GM12878 (cell line): Measurements from ENCODE around the gene PARP8. TPM values are rescaled to one million over a fixed set of nuclear protein-coding genes. Genes with fewer than 3 reads are reported as not detected.

Experiments
- ATAC-seq: fragments of 200-7000 bp; cut with Tn5 transposase; 3 replicates; pipeline ENCODE4 v1.9.1; 2020; ENCODE audit warnings: mild to moderate bottlenecking, moderate library complexity
- BruUV-seq: library from RNA; stranded (reverse); fragments of 400-500 nt; replicated peaks from 2 replicates; lab custom pipeline; 2021; lab: Mats Ljungman, UMichigan
- CTCF ChIA-PET: fragments of 300-600 bp; sonication (Branson Sonifier 250); formaldehyde crosslinking; extraction: SDS; loops from one replicate; lab custom pipeline; 2021; ENCODE audit warnings: inconsistent platforms; lab: Yijun Ruan, JAX
- POLR2A ChIA-PET: fragments of 350-600 bp; formaldehyde crosslinking; extraction: SDS; loops from one replicate; lab custom pipeline; 2021; ENCODE audit warnings: inconsistent platforms; lab: Charles Lee
- RAD21 ChIA-PET: fragments of 300-600 bp; sonication (Branson Sonifier 250); formaldehyde crosslinking; loops from one replicate; lab custom pipeline; 2023; ENCODE audit warnings: antibody characterized with exemption; ENCODE audit not compliant: unreplicated experiment; lab: Charles Lee
- SMC1A ChIA-PET: fragments of 300-600 bp; sonication (Branson Sonifier 250); formaldehyde crosslinking; loops from one replicate; lab custom pipeline; 2023; ENCODE audit not compliant: unreplicated experiment, uncharacterized antibody; lab: Charles Lee
- DNase-seq: peaks from one replicate; pipeline ENCODE4 v3.0.0-alpha.2; 2011; ENCODE audit warnings: low read depth, low spot score
- FAIRE-seq: peaks from 3 replicates; lab custom pipeline; 2011; peaks lifted over from hg19 to GRCh38; lab: Jason Lieb, UNC
- H2AFZ ChIP-seq: 2 replicates; pipeline ENCODE4 v1.6.0; 2011; ENCODE audit warnings: low read depth, low read length, control low read depth; ENCODE audit not compliant: control insufficient read depth
- H3K27ac ChIP-seq: 2 replicates; pipeline ENCODE4 v1.5.1; 2011; ENCODE audit warnings: control low read depth; ENCODE audit not compliant: control insufficient read depth, insufficient read depth
- H3K27me3 ChIP-seq, 2 experiments: replicated peaks in 1 of 2; 2 replicates each; pipeline versions ENCODE4 v1.6.0 to v1.6.1; 2011; ENCODE audit warnings: low read length in 1 of 2; ENCODE audit not compliant: control insufficient read depth in 2 of 2, insufficient read depth in 2 of 2
- H3K36me3 ChIP-seq, 2 experiments: 2 replicates each; pipeline ENCODE4 v1.5.1; 2011; ENCODE audit warnings: low read length in 1 of 2; ENCODE audit not compliant: control insufficient read depth in 2 of 2, insufficient read depth in 2 of 2
- H3K4me1 ChIP-seq: 2 replicates; pipeline ENCODE4 v1.6.1; 2011; ENCODE audit warnings: mild to moderate bottlenecking, low read length, moderate library complexity, mixed read lengths; ENCODE audit not compliant: control insufficient read depth, insufficient read depth
- H3K4me2 ChIP-seq: 2 replicates; pipeline ENCODE4 v1.6.0; 2011; ENCODE audit warnings: control low read depth; ENCODE audit not compliant: control insufficient read depth, insufficient read depth
- H3K4me3 ChIP-seq: fragments of 200-600 bp; sonication (generic); 2 replicates; pipeline ENCODE4 v1.5.1; 2016
- H3K79me2 ChIP-seq: 2 replicates; pipeline ENCODE4 v1.6.0; 2011; ENCODE audit warnings: low read length; ENCODE audit not compliant: control insufficient read depth, insufficient read depth
- H3K9ac ChIP-seq: 2 replicates; pipeline ENCODE4 v1.8.0; 2011; ENCODE audit warnings: low read length, control low read depth, mixed read lengths; ENCODE audit not compliant: control insufficient read depth, insufficient read depth
- H3K9me3 ChIP-seq: replicated peaks from 3 replicates; pipeline ENCODE4 v1.5.1; 2011; ENCODE audit warnings: mild to moderate bottlenecking, low read length; ENCODE audit not compliant: control insufficient read depth, insufficient read depth
- H4K20me1 ChIP-seq: 2 replicates; pipeline ENCODE4 v1.6.0; 2011; ENCODE audit not compliant: control insufficient read depth, insufficient read depth
- CEBPZ ChIP-seq: fragments of 150-350 bp; IDR thresholded peaks from 2 replicates; pipeline ENCODE4 v1.6.1; 2016; ENCODE audit warnings: low read depth, low read length
- MTA2 ChIP-seq: fragments of 450-650 bp; IDR thresholded peaks from 2 replicates; pipeline ENCODE4 v1.6.1; 2016; ENCODE audit warnings: low read depth, mild to moderate bottlenecking, moderate library complexity
- RAD21 ChIP-seq: IDR thresholded peaks from 2 replicates; pipeline ENCODE4 v1.6.1; 2011; ENCODE audit warnings: mild to moderate bottlenecking, low read depth, low read length, moderate library complexity; ENCODE audit not compliant: insufficient read depth
- SREBF1 ChIP-seq: IDR thresholded peaks from 2 replicates; pipeline ENCODE4 v1.6.1; 2012; ENCODE audit warnings: mild to moderate bottlenecking, low read length
- WGBS: methylation state at CpG from one replicate; pipeline ENCODE4 v1.1.6; 2016; ENCODE audit warnings: low lambda C conversion rate; ENCODE audit not compliant: insufficient replicate concordance, insufficient coverage; ENCODE audit errors: missing lambda C conversion rate; 5-methylcytosine and 5-hydroxymethylcytosine counted together
- in situ Hi-C: fragments of 300-500 bp; cut with MboI; formaldehyde crosslinking; loops from 9 replicates; pipeline ENCODE4 v1.14.3; 2018; ENCODE audit warnings: mixed read lengths
- intact Hi-C: fragments of 100-400 bp; cut with micrococcal nuclease; formaldehyde crosslinking; loops from one replicate; pipeline ENCODE4 v1.14.2; 2022; ENCODE audit not compliant: unreplicated experiment
- polyA plus RNA-seq, 11 experiments: library from polyadenylated mRNA; depleted of rRNA in 4 of 11; unstranded in 6 of 11; stranded (reverse) in 5 of 11; fragments of >200 nt; fragmentation: Nextera tagmentation in 4 of 11; fragmentation: Illumina TruSeq in 1 of 11; extraction: Ambion mirVana in 4 of 11; extraction: Trizol in 1 of 11; gene quantifications; 1 replicate in 1 of 11; 2 replicates in 10 of 11; pipeline versions ENCODE4 v1.2.1 to v1.2.3, GENCODE V29; 2011 to 2016; ENCODE audit warnings: inconsistent platforms in 2 of 11, missing spikeins in 2 of 11, low read depth in 1 of 11
- total RNA-seq, 4 experiments: library from RNA; depleted of rRNA in 3 of 4; stranded (reverse); fragments of >200 nt in 3 of 4; fragmentation: Illumina TruSeq in 1 of 4; extraction: Trizol in 1 of 4; gene quantifications; 2 replicates each; pipeline versions ENCODE4 v1.2.1 to v1.2.3, GENCODE V29; 2013 to 2021
- TF ChIP-seq, protein P1 (sequence below): fragments of 450-650 bp; IDR thresholded peaks from 2 replicates; pipeline ENCODE4 v1.6.1; 2016; ENCODE audit warnings: mild to moderate bottlenecking

The PARP8 gene
- total and polyA plus RNA-seq, 10 of the 15 experiments (the other 5 are each of a cell fraction or from before 2014, with no cell fraction given) = 9.1 to 65.2 (median 20.6) TPM

GRCh38 chr5:50655067-50655809 lies 11.2 kb upstream of the PARP8 start:
- SMC1A ChIA-PET = interaction anchor here (0.8 kb wide), 1 partner anchor 64 kb away, joined by 3 read pairs; no protein-coding TSS in a partner anchor
- H3K9me3 ChIP-seq = no peaks in the 10 kb centered on the region
- H3K27me3 ChIP-seq = no peaks in the 10 kb centered on the region
- POLR2A ChIA-PET = interaction anchor here (0.7 kb wide), 1 partner anchor 83 kb away, joined by 4 read pairs; no protein-coding TSS in a partner anchor
- intact Hi-C loops = no loop called here
- H3K4me1 ChIP-seq = peaks cover 3% of the 10 kb centered on the region
- H3K9ac ChIP-seq = no peak overlapping the region
- H3K27ac ChIP-seq = no peak overlapping the region
- no peak for TF ChIP-seq MTA2
- H2AFZ ChIP-seq = no peak overlapping the region
- H3K36me3 ChIP-seq = no peaks in the 10 kb centered on the region
- RAD21 ChIA-PET = no interaction called here
- no TSS peak for BruUV-seq
- ATAC-seq (no peak), FAIRE-seq (no peak), DNase-seq (no peak)
- no peaks in the 10 kb centered on the region for H4K20me1 ChIP-seq
- in situ Hi-C loops = no loop called here
- H3K79me2 ChIP-seq = no peaks in the 10 kb centered on the region
- CTCF ChIA-PET = interaction anchor here (1.0 kb wide), 1 partner anchor 255 kb away, joined by 3 read pairs; no protein-coding TSS in a partner anchor
- WGBS = 48% methylated on average over 3 of the region's 3 CpGs
- H3K4me3 ChIP-seq = no peak overlapping the region
- H3K4me2 ChIP-seq = no peak overlapping the region

DNA sequence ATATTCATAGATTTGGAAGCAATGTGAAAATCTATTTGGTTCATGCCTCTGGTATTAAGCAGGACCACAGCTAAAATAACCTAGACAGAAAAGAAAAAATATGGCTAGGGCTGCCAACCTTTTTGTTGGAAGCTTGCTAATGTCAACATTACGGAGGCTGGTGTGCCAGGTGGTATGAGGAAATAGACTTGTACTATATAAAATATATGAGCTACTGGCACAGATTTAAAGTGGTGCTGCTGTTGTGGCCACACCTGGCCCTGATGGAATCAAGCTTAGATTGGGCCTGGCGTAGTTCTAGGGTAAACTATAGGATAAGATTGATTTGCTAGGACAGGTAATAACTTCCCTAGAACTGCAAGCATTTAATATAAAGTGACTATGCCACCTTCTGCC lies 10.6 kb upstream of the PARP8 start:
- DNase-seq (no peak), ATAC-seq (no peak), FAIRE-seq (no peak)
- H3K27ac ChIP-seq = no peak overlapping the region
- no TSS peak for BruUV-seq
- H3K4me2 ChIP-seq = no peak overlapping the region
- H3K4me3 ChIP-seq = no peak overlapping the region
- POLR2A ChIA-PET = interaction anchor here (0.7 kb wide), 1 partner anchor 83 kb away, joined by 4 read pairs; no protein-coding TSS in a partner anchor
- CTCF ChIA-PET = interaction anchor here (1.0 kb wide), 1 partner anchor 255 kb away, joined by 3 read pairs; no protein-coding TSS in a partner anchor
- in situ Hi-C loops = no loop called here
- no peaks in the 10 kb centered on the region for H3K27me3 ChIP-seq
- no peaks in the 10 kb centered on the region for H3K36me3 ChIP-seq
- WGBS = 100% methylated on average over 2 of the region's 2 CpGs
- H3K79me2 ChIP-seq = no peaks in the 10 kb centered on the region
- no peaks in the 10 kb centered on the region for H3K9me3 ChIP-seq
- SMC1A ChIA-PET = interaction anchor here (0.8 kb wide), 1 partner anchor 64 kb away, joined by 3 read pairs; no protein-coding TSS in a partner anchor
- H4K20me1 ChIP-seq = no peaks in the 10 kb centered on the region
- intact Hi-C loops = no loop called here
- H3K9ac ChIP-seq = no peak overlapping the region
- RAD21 ChIA-PET = no interaction called here
- no peak overlapping the region for H2AFZ ChIP-seq
- H3K4me1 ChIP-seq = peaks cover 3% of the 10 kb centered on the region
- TF ChIP-seq SREBF1 = no peak
- no peak for TF ChIP-seq CEBPZ
- TF ChIP-seq RAD21 = no peak
- TF ChIP-seq, protein P1, sequence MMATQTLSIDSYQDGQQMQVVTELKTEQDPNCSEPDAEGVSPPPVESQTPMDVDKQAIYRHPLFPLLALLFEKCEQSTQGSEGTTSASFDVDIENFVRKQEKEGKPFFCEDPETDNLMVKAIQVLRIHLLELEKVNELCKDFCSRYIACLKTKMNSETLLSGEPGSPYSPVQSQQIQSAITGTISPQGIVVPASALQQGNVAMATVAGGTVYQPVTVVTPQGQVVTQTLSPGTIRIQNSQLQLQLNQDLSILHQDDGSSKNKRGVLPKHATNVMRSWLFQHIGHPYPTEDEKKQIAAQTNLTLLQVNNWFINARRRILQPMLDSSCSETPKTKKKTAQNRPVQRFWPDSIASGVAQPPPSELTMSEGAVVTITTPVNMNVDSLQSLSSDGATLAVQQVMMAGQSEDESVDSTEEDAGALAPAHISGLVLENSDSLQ = no peak
